HCT116 (cell line): ENCODE results near the gene ABCE1. TPM values are rescaled to one million over a fixed set of nuclear protein-coding genes. Genes with fewer than 3 reads are reported as not detected.

Experiments used
- ATAC-seq: fragments of 200-7000 bp; cut with Tn5 transposase; 2 replicates; pipeline ENCODE4 v1.9.1; 2020; ENCODE audit warnings: mild to moderate bottlenecking, moderate library complexity
- BruUV-seq: library from RNA; stranded (reverse); fragments of 400-500 nt; replicated peaks from 2 replicates; lab custom pipeline; 2021; lab: Mats Ljungman, UMichigan
- CTCF ChIA-PET: fragments of 300-600 bp; sonication (Branson Sonifier 250); formaldehyde crosslinking; loops from one replicate; lab custom pipeline; 2021; ENCODE audit warnings: antibody characterized with exemption; lab: Charles Lee
- POLR2A ChIA-PET: fragments of 300-600, 350-600 bp; sonication (Branson Sonifier 250); formaldehyde crosslinking; loops from one replicate; lab custom pipeline; 2021; ENCODE audit warnings: antibody characterized with exemption; lab: Charles Lee
- RAD21 ChIA-PET, 2 experiments: fragments of 300-600 bp; sonication (Branson Sonifier 250); formaldehyde crosslinking; loops; one replicate each; lab custom pipeline; 2023; ENCODE audit warnings: low total read pairs in 2 of 2; ENCODE audit not compliant: uncharacterized antibody in 2 of 2, unreplicated experiment in 2 of 2, low non-redundant PET in 1 of 2; lab: Charles Lee
- DNase-seq: peaks from one replicate; pipeline ENCODE4 v3.0.0-alpha.2; 2010; ENCODE audit warnings: low read depth, low spot score
- H2AFZ ChIP-seq: fragments of 200-600 bp; shearing (Covaris generic), sonication (generic); 2 replicates; pipeline ENCODE4 v1.6.1; 2017; ENCODE audit warnings: low read depth, mixed run types, mixed read lengths, antibody characterized with exemption, low read length; ENCODE audit not compliant: poor library complexity, severe bottlenecking
- H3K27ac ChIP-seq: 2 replicates; pipeline ENCODE4 v1.5.1; 2012; ENCODE audit warnings: low read depth, low read length
- H3K27me3 ChIP-seq: fragments of 200-600 bp; sonication (generic); 2 replicates; pipeline ENCODE4 v1.6.1; 2016; ENCODE audit warnings: mixed run types, low read length, mixed read lengths; ENCODE audit not compliant: insufficient read depth
- H3K36me3 ChIP-seq, 2 experiments: fragments of 200-500 bp in 1 of 2; fragments of 200-600 bp in 1 of 2; sonication (Bioruptor generic) in 1 of 2; sonication (generic) in 1 of 2; 2 replicates each; pipeline versions ENCODE4 v1.5.1 to v1.6.1; 2014 to 2016; ENCODE audit warnings: low read length in 2 of 2, inconsistent platforms in 1 of 2, mixed read lengths in 1 of 2, mixed run types in 1 of 2; ENCODE audit not compliant: insufficient read depth in 2 of 2, control insufficient read depth in 1 of 2
- H3K4me1 ChIP-seq, 2 experiments: fragments of 200-600 bp in 1 of 2; sonication (generic) in 1 of 2; 2 replicates each; pipeline versions ENCODE4 v1.5.1 to v1.6.1; 2012 to 2017; ENCODE audit warnings: low read length in 2 of 2, inconsistent platforms in 1 of 2, mild to moderate bottlenecking in 1 of 2, mixed read lengths in 1 of 2, mixed run types in 1 of 2, moderate library complexity in 1 of 2; ENCODE audit not compliant: insufficient read depth in 2 of 2, control insufficient read depth in 1 of 2
- H3K4me2 ChIP-seq: fragments of 200-600 bp; sonication (generic); 2 replicates; pipeline ENCODE4 v1.6.1; 2017; ENCODE audit warnings: mixed run types, low read length, mixed read lengths
- H3K4me3 ChIP-seq, 2 experiments: fragments of 200-600 bp in 1 of 2; sonication (generic) in 1 of 2; replicated peaks in 1 of 2; 2 replicates each; pipeline ENCODE4 v1.5.1; 2011 to 2016; ENCODE audit warnings: low read length in 2 of 2, control low read depth in 1 of 2, low read depth in 1 of 2, mild to moderate bottlenecking in 1 of 2, mixed read lengths in 1 of 2, mixed run types in 1 of 2
- H3K79me2 ChIP-seq: fragments of 200-600 bp; sonication (generic); 2 replicates; pipeline ENCODE4 v1.6.1; 2017; ENCODE audit warnings: mild to moderate bottlenecking, mixed run types, low read length, moderate library complexity, mixed read lengths; ENCODE audit not compliant: insufficient read depth
- H3K9ac ChIP-seq: fragments of 200-600 bp; sonication (generic); 2 replicates; pipeline ENCODE4 v1.6.1; 2016; ENCODE audit warnings: low read length, mixed read lengths
- H3K9me2 ChIP-seq: fragments of 200-600 bp; sonication (generic), shearing (Covaris generic); 2 replicates; pipeline ENCODE4 v1.6.1; 2017; ENCODE audit warnings: mixed run types, mild to moderate bottlenecking, moderate library complexity; ENCODE audit not compliant: insufficient read depth
- H3K9me3 ChIP-seq, 2 experiments: fragments of 200-500 bp in 1 of 2; fragments of 200-600 bp in 1 of 2; sonication (Bioruptor generic) in 1 of 2; sonication (generic) in 1 of 2; 2 replicates each; pipeline ENCODE4 v1.6.1; 2014 to 2017; ENCODE audit warnings: low read length in 2 of 2, mixed read lengths in 2 of 2, inconsistent platforms in 1 of 2, low read depth in 1 of 2, mild to moderate bottlenecking in 1 of 2, mixed run types in 1 of 2, moderate library complexity in 1 of 2; ENCODE audit not compliant: control insufficient read depth in 1 of 2, insufficient read depth in 1 of 2
- H4K20me1 ChIP-seq: fragments of 200-600 bp; sonication (generic), shearing (Covaris generic); 2 replicates; pipeline ENCODE4 v1.6.1; 2017; ENCODE audit warnings: mixed run types, mild to moderate bottlenecking, moderate library complexity; ENCODE audit not compliant: insufficient read depth
- CEBPB ChIP-seq: IDR thresholded peaks from 2 replicates; pipeline ENCODE4 v1.6.1; 2012; ENCODE audit warnings: low read depth
- EGR1 ChIP-seq: IDR thresholded peaks from 2 replicates; pipeline ENCODE4 v1.6.1; 2012; ENCODE audit warnings: low read depth
- EZH2 ChIP-seq: fragments of 200-600 bp; sonication (generic); IDR thresholded peaks from 2 replicates; pipeline ENCODE4 v1.6.1; 2017; ENCODE audit warnings: antibody characterized with exemption, mixed run types
- JUND ChIP-seq: IDR thresholded peaks from 2 replicates; pipeline ENCODE4 v1.6.1; 2012
- MAX ChIP-seq: IDR thresholded peaks from 2 replicates; pipeline ENCODE4 v1.6.1; 2012
- POLR2A ChIP-seq: IDR thresholded peaks from 2 replicates; pipeline ENCODE4 v1.7.0; 2011; ENCODE audit warnings: borderline replicate concordance; ENCODE audit not compliant: insufficient read depth, insufficient read length; ENCODE audit errors: extremely low read depth
- REST ChIP-seq: IDR thresholded peaks from 2 replicates; pipeline ENCODE4 v1.6.1; 2012; ENCODE audit warnings: low read depth
- SIN3A ChIP-seq: IDR thresholded peaks from 2 replicates; pipeline ENCODE4 v1.6.1; 2012; ENCODE audit warnings: low read depth
- SP1 ChIP-seq: IDR thresholded peaks from 2 replicates; pipeline ENCODE4 v1.6.1; 2012; ENCODE audit warnings: low read depth
- ZBTB33 ChIP-seq: IDR thresholded peaks from 2 replicates; pipeline ENCODE4 v1.6.1; 2011; ENCODE audit warnings: mild to moderate bottlenecking, low read length, moderate library complexity; ENCODE audit not compliant: insufficient replicate concordance; ENCODE audit errors: extremely low read depth
- intact Hi-C: fragments of 100-400 bp; cut with micrococcal nuclease; formaldehyde crosslinking; loops from 2 replicates; pipeline ENCODE4 v1.10.0; 2022
- total RNA-seq: library from RNA; stranded (reverse); gene quantifications from one replicate; pipeline ENCODE4 v1.2.1, GENCODE V29; 2021; ENCODE audit not compliant: unreplicated experiment

Gene ABCE1
- total RNA-seq, 1 experiment from 2014 or later, result 145 TPM

- Histone ChIP-seq H4K20me1 (peaks cover 17% of the 10 kb centered on the region; the same call in 1 of the 2 replicates), H3K36me3 (peaks cover 65 to 73% of the 10 kb centered on the region in 2 experiments), H3K27ac (no peak overlapping the region), H3K9me3 (no peaks in the 10 kb centered on the region), H3K79me2 (peaks cover 99% of the 10 kb centered on the region), H3K4me3 (no peak overlapping the region), H2AFZ (no peak overlapping the region), H3K9ac (no peak overlapping the region), H3K9me2 (no peaks in the 10 kb centered on the region), H3K27me3 (no peaks in the 10 kb centered on the region), H3K4me1 (no peaks in the 10 kb centered on the region), H3K4me2 (no peak overlapping the region)
- CTCF ChIA-PET, result no interaction called here
- no peak for TF ChIP-seq SIN3A
- TF ChIP-seq MAX, result no peak
- no peak for TF ChIP-seq JUND
- TF ChIP-seq REST, result no peak
- no peak for TF ChIP-seq POLR2A
- no peak for TF ChIP-seq ZBTB33
- no peak for TF ChIP-seq CEBPB
- no peak for TF ChIP-seq SP1
- no peak for TF ChIP-seq EZH2
- TF ChIP-seq EGR1, result no peak
- BruUV-seq, result no TSS peak
- ATAC-seq (no peak), DNase-seq (no peak)
- intact Hi-C loops, result no loop called here
- RAD21 ChIA-PET, result no interaction called here
- POLR2A ChIA-PET, result no interaction called here
Measured at GRCh38 chr4:145108128-145108527, 10.0 kb downstream of the ABCE1 start.
